IPS-18c (cell line): ENCODE results near the gene GFI1.

Experiments used
- H3K4me3 ChIP-seq: 2 replicates; pipeline ENCODE4 v1.7.0; 2013; ENCODE audit warnings: low read depth, mild to moderate bottlenecking, low read length, moderate library complexity; ENCODE audit not compliant: insufficient read depth
- H3K9me3 ChIP-seq: one replicate; pipeline ENCODE4 v1.6.1; 2013; ENCODE audit warnings: mild to moderate bottlenecking, low read length, moderate library complexity; ENCODE audit not compliant: control insufficient read depth, insufficient read depth

The GFI1 gene

DNA sequence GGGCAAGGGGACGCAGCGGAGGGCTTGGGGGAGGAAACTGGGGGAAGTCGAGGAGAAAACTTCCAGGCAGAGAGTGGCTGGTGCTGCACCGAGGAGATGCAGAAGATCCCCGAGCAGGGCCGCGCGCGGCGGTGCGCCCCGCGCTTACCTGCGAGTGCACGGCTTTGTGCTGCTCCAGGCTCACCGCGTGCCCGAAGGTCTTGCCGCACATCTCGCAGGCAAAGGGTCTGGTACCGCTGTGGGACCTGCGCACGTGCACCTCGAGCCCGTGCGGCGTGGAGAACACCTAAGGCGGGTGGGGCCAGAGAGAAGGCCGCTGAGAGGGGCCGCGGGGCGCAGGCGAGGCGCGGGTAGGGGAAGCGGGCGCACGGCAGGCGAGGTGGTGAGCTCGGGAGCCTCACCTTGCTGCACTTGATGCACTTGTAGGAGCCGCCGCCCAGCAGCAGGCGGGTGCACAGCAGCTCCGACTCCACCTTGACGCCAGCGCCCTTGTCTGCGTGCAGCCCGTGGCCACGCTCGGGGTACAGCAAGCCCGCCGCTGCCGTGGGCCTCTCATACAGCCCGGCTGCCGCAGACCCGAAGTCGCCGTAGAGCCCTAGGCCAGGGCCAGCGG, 6.4 kb downstream of the GFI1 start:
- peaks cover 6% of the 10 kb centered on the region for H3K9me3 ChIP-seq
- peak overlapping the region; percentile 46 for H3K4me3 ChIP-seq

DNA sequence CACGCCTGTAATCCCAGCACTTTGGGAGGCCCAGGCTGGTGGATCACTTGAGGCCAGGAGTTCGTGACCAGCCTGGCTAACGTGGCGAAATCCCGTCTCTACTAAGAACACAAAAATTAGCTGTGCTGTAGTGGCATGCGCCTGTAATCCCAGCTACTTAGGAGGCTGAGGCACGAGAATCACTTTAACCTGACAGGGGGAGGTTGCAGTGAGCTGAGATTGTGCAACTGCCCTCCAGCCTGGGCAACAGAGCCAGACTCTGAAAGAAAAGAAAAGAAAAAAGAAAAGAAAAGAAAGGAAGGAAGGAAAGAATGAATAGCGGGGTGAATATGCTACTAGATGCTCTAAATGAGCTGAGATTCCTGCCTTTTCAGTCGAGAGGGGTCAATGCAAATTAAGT, 7.1 kb downstream of the GFI1 start:
- Histone ChIP-seq H3K9me3 (peaks cover 6% of the 10 kb centered on the region), H3K4me3 (no peak overlapping the region)

DNA sequence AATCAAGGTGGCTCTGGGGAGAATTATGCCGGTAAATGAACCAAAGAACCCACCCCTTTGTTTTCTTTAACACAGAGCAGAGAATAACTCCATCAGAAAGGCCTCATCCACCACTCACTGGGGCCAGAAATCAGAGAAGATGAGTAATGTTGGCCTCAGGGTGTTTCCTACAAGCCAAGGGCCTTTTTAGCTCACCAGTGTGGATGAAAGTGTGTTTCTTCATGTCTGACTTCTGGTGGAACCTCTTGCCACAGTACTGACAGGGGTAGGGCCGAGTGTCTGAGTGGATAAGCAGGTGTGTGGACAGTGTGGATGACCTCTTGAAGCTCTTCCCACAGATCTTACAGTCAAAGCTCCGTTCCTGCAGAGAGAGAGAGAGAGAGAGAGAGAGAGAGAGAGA, 8.3 kb downstream of the GFI1 start:
- Histone ChIP-seq H3K9me3 (peaks cover 6% of the 10 kb centered on the region), H3K4me3 (no peak overlapping the region)

GRCh38 chr1:92476071-92476631, 10.6 kb downstream of the GFI1 start:
- Histone ChIP-seq H3K9me3 (peaks cover 6% of the 10 kb centered on the region), H3K4me3 (no peak overlapping the region)

DNA sequence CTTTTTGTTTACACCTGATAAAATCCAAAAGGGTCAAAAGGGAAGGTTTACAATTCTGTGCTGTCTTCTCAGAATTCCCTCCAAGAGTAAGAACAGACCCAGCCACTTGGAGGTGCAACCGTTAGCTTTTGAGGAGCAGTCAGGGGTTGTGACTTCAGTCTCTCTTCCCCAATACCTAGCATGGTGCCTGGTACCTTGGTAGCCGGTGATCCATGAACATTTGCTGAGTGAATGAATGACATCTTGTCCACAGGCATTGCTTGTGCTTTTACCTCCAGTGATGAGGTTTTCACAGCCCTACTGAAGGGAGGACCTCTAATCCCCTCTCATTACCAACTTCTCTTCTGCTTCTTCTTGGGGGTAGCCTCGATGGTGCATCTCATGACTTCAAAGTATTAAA, 11.7 kb downstream of the GFI1 start:
- Histone ChIP-seq H3K4me3 (no peak overlapping the region), H3K9me3 (peaks cover 2% of the 10 kb centered on the region)

GRCh38 chr1:92473781-92474495, 12.8 kb downstream of the GFI1 start:
- H3K9me3 ChIP-seq = peaks cover 2% of the 10 kb centered on the region
- H3K4me3 ChIP-seq = no peak overlapping the region

- Histone ChIP-seq H3K9me3 (no peaks in the 10 kb centered on the region), H3K4me3 (no peak overlapping the region)
These were observed 16.5 kb downstream of the GFI1 start for GRCh38 chr1:92470216-92470615.

DNA sequence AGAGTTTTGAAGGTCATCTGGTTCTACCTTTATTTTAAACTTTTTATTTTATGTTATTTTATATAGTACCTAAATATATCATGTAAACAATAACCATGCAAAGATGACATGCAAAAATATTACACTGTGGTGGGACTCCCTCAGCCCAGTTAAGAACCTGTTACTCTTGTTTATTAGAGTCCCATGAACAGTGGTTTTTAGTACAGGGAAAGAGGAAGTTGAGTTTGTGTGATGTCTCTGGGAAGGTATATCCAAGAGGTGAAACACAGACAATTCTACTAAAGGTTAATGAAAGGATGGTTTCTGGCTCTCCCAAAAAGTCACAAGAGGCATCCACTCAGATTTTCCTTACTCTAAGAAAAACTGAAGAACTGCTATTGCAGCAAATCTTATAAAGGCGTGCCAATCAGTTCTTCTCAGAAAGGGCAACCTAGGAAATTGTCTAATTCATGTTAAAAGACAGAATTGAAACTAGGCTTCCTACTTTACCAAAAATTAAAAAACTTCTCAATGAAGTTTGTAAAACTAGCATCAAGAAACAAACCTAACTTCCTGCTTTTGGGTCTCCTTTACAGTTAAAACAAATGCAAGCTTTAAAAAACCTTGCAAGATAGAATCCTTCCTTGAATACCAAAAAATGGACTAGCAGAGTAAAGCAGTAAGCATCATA, 19.9 kb downstream of the GFI1 start:
- no peak overlapping the region for H3K4me3 ChIP-seq

DNA sequence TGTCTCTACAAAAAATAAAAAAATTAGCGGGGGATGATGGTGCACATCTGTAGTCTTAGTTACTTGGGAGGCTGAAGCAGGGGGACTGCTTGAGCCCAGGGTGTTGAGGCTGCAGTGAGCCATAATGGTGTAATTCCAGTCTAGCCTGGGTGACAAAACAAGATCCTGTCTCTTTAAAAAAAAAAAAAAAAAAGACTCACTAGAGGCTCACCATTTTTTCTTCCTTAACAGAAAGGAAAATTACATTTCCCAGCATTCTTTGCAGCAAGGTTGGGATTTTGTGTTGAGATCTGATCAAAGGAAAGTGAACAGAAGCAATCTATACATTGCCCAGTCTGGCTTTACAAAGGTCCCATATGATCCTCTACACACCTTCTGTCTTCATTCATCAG, 21.5 kb downstream of the GFI1 start:
- H3K4me3 ChIP-seq = no peak overlapping the region

More for the DNA sequence above, 19.9 kb downstream of the GFI1 start:
- H3K9me3 ChIP-seq = no peaks in the 10 kb centered on the region

GRCh38 chr1:92464588-92465255, 22.0 kb downstream of the GFI1 start:
- no peak overlapping the region for H3K4me3 ChIP-seq
- no peaks in the 10 kb centered on the region for H3K9me3 ChIP-seq

More for the DNA sequence above, 21.5 kb downstream of the GFI1 start:
- H3K9me3 ChIP-seq = no peaks in the 10 kb centered on the region

DNA sequence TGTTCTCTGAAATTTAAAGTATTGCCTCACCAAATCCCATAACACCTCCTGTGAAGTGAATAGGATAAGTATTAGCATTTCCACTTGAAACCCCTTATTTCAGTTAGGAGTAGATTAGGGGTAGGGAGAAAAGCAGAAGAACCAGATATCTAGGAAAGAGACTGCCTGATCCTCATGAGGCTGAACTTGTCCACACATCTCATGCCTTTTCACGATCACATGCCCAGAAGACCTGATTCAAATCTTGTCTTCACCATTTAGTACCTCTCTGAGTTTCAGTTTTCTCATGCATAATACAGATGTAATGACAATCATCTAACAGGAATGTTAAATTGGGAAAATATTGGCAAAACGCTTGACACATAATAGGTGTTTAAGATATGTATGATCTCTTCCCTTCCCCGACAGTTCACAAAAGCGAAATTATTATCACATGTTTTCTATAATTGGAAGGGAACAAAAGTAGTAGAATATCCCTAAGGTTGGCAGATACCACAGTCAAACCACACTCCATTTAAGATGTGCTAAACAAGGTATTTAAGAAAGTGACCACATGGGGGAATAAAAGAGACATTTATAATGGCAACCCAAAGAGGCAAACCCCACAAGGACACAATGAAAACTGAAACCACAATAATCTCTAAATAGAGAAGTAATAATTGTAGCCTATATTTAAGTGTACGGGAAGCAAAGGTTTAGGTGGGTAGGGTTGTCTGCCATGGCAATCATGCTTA, 25.2 kb downstream of the GFI1 start:
- Histone ChIP-seq H3K9me3 (no peaks in the 10 kb centered on the region), H3K4me3 (no peak overlapping the region)

DNA sequence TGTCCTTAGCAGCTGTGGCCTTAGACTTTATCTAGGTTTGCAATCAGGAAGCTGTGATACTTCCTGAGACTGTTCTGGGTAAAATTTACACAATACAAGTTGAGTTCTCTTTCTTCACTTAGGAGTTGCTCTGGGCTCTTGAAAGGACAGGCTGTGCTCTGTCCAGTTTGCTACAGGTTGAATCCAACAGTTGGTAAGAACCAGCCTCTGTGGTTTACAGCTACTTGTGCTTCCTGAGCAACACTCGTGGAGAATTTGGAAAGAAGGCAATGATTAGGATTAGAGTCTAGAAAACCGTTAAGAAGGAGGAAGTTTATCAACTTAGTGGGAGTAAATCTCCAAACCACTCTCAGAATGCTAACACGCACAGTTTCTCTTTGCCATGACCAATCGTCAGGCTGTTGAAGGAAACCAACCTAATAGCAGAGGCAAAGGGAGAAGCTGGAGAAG, 26.8 kb downstream of the GFI1 start:
- Histone ChIP-seq H3K9me3 (no peaks in the 10 kb centered on the region), H3K4me3 (no peak overlapping the region)

GRCh38 chr1:92458146-92458545, 28.6 kb downstream of the GFI1 start:
- Histone ChIP-seq H3K9me3 (no peaks in the 10 kb centered on the region), H3K4me3 (no peak overlapping the region)

DNA sequence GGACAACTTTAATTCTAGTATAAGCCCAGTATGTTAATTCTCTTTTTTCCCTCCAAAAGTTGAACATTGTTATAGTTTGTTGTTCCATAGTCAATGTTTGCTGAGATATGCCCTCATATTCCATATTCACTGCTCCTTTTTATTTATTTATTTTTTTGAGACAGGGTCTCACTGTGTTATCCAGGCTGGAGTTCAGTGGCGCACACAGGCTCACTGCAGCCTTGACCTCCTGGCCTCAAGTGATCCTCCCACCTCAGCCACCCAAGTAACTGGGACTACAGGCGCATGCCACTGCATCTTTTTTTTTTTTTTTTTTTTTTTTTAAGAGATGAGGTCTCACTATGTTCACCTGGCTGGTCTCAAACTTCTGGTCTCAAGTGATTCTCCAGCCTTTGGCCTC, 38.7 kb downstream of the GFI1 start:
- Histone ChIP-seq H3K4me3 (no peak overlapping the region), H3K9me3 (no peaks in the 10 kb centered on the region)

GRCh38 chr1:92447033-92447681, 39.6 kb downstream of the GFI1 start:
- Histone ChIP-seq H3K4me3 (no peak overlapping the region), H3K9me3 (no peaks in the 10 kb centered on the region)

GRCh38 chr1:92446546-92446945, 40.2 kb downstream of the GFI1 start:
- Histone ChIP-seq H3K9me3 (no peaks in the 10 kb centered on the region), H3K4me3 (no peak overlapping the region)
